H1 (cell line): ENCODE measurements around the gene HPRT1. TPM values are rescaled to one million over a fixed set of nuclear protein-coding genes. Genes with fewer than 3 reads are reported as not detected.
A peak's percentile ranks its signal among the peaks of the same experiment; 100 is the strongest.

Source experiments
- CTCF ChIA-PET: fragments of 300-600 bp; sonication (Branson Sonifier 250); formaldehyde crosslinking; loops from one replicate; lab custom pipeline; 2021; ENCODE audit not compliant: partially characterized antibody; lab: Charles Lee
- POLR2A ChIA-PET: fragments of 300-600 bp; sonication (Branson Sonifier 250); formaldehyde crosslinking; loops from one replicate; lab custom pipeline; 2021; ENCODE audit warnings: inconsistent platforms; ENCODE audit not compliant: partially characterized antibody; lab: Charles Lee
- DNase-seq, 2 experiments: peaks; one replicate each; pipeline versions ENCODE4 v3.0.0 to v3.0.0-alpha.2; 2010 to 2022; ENCODE audit warnings: low spot score in 2 of 2, low read depth in 1 of 2, mixed read lengths in 1 of 2
- FAIRE-seq: peaks from 2 replicates; lab custom pipeline; 2011; peaks lifted over from hg19 to GRCh38; lab: Jason Lieb, UNC
- H2AFZ ChIP-seq: 2 replicates; pipeline ENCODE4 v1.8.1; 2012; ENCODE audit warnings: low read length, inconsistent platforms
- H2AK5ac ChIP-seq: 2 replicates; pipeline ENCODE4 v1.6.1; 2013; ENCODE audit warnings: low read depth, low read length
- H2BK120ac ChIP-seq: replicated peaks from 2 replicates; pipeline ENCODE3; 2013; ENCODE audit warnings: low read depth, low read length, inconsistent platforms
- H2BK12ac ChIP-seq: 2 replicates; pipeline ENCODE4 v1.6.1; 2013; ENCODE audit warnings: low read depth, low read length
- H2BK15ac ChIP-seq: 2 replicates; pipeline ENCODE4 v1.6.1; 2013; ENCODE audit warnings: low read length
- H2BK20ac ChIP-seq: 2 replicates; pipeline ENCODE4 v1.6.1; 2013; ENCODE audit warnings: low read length
- H2BK5ac ChIP-seq: 2 replicates; pipeline ENCODE4 v1.6.1; 2013; ENCODE audit warnings: low read depth, low read length
- H3K14ac ChIP-seq: 2 replicates; pipeline ENCODE4 v1.6.1; 2013; ENCODE audit warnings: inconsistent platforms; ENCODE audit not compliant: insufficient read length
- H3K18ac ChIP-seq: 2 replicates; pipeline ENCODE4 v1.6.1; 2013; ENCODE audit warnings: low read length; ENCODE audit errors: extremely low read depth
- H3K23ac ChIP-seq: 2 replicates; pipeline ENCODE4 v1.6.1; 2013; ENCODE audit warnings: inconsistent platforms; ENCODE audit not compliant: insufficient read length
- H3K23me2 ChIP-seq: 2 replicates; pipeline ENCODE4 v1.6.1; 2013; ENCODE audit warnings: low read depth, low read length
- H3K27ac ChIP-seq: 2 replicates; pipeline ENCODE4 v1.6.1; 2011; ENCODE audit warnings: low read depth, low read length, inconsistent platforms
- H3K27me3 ChIP-seq, 4 experiments: replicated peaks in 1 of 4; 1 replicate in 1 of 4; 2 replicates in 3 of 4; pipeline versions ENCODE4 v1.6.1 to v1.8.1; 2011 to 2013; ENCODE audit warnings: low read length in 3 of 4, mild to moderate bottlenecking in 3 of 4, inconsistent platforms in 2 of 4, mixed read lengths in 2 of 4, moderate library complexity in 1 of 4; ENCODE audit not compliant: control insufficient read depth in 3 of 4, insufficient read depth in 3 of 4; ENCODE audit errors: extremely low read depth in 1 of 4
- H3K36me3 ChIP-seq, 4 experiments: 2 replicates each; pipeline versions ENCODE4 v1.6.1 to v1.8.1; 2011 to 2013; ENCODE audit warnings: mild to moderate bottlenecking in 4 of 4, low read length in 3 of 4, moderate library complexity in 2 of 4, control low read depth in 1 of 4, inconsistent platforms in 1 of 4; ENCODE audit not compliant: insufficient read depth in 4 of 4, control insufficient read depth in 2 of 4
- H3K4ac ChIP-seq: replicated peaks from 2 replicates; pipeline ENCODE3; 2013; ENCODE audit warnings: low read length, low read depth, mixed read lengths, inconsistent platforms; ENCODE audit not compliant: insufficient read length
- H3K4me1 ChIP-seq, 4 experiments: replicated peaks in 1 of 4; 1 replicate in 1 of 4; 2 replicates in 3 of 4; pipeline versions ENCODE4 v1.6.1 to v1.8.1; 2011 to 2013; ENCODE audit warnings: low read length in 3 of 4, inconsistent platforms in 2 of 4, mixed read lengths in 1 of 4; ENCODE audit not compliant: insufficient read depth in 4 of 4, control insufficient read depth in 3 of 4
- H3K4me2 ChIP-seq, 2 experiments: 2 replicates each; pipeline versions ENCODE4 v1.6.1 to v1.8.1; 2011 to 2013; ENCODE audit warnings: low read depth in 2 of 2, low read length in 2 of 2, control low read depth in 1 of 2, inconsistent platforms in 1 of 2, mild to moderate bottlenecking in 1 of 2; ENCODE audit not compliant: insufficient read depth in 1 of 2
- H3K4me3 ChIP-seq, 4 experiments: fragments of 200-600, 300-600 bp in 1 of 4; sonication (generic), shearing (Covaris generic), sonication (Bioruptor Twin) in 1 of 4; 2 replicates each; pipeline versions ENCODE4 v1.5.1 to v1.8.1; 2011 to 2016; ENCODE audit warnings: low read length in 4 of 4, low read depth in 3 of 4, control low read depth in 2 of 4, inconsistent platforms in 2 of 4, mild to moderate bottlenecking in 2 of 4, mixed read lengths in 1 of 4, moderate library complexity in 1 of 4; ENCODE audit not compliant: insufficient read depth in 2 of 4; ENCODE audit errors: extremely low read depth in 1 of 4
- H3K56ac ChIP-seq: replicated peaks from 2 replicates; pipeline ENCODE3; 2013; ENCODE audit warnings: low read depth, mild to moderate bottlenecking, mixed read lengths, low read length, inconsistent platforms; ENCODE audit not compliant: insufficient read length
- H3K79me1 ChIP-seq: 2 replicates; pipeline ENCODE4 v1.6.1; 2013; ENCODE audit warnings: low read depth, low read length, control low read depth
- H3K79me2 ChIP-seq, 2 experiments: 2 replicates each; pipeline versions ENCODE4 v1.6.1 to v1.8.1; 2012 to 2013; ENCODE audit warnings: low read length in 2 of 2, mild to moderate bottlenecking in 2 of 2, inconsistent platforms in 1 of 2; ENCODE audit not compliant: insufficient read depth in 2 of 2, control insufficient read depth in 1 of 2
- H3K9ac ChIP-seq, 4 experiments: replicated peaks in 1 of 4; 1 replicate in 1 of 4; 2 replicates in 3 of 4; pipeline versions ENCODE4 v1.6.1 to v1.8.1; 2011 to 2013; ENCODE audit warnings: low read depth in 3 of 4, low read length in 3 of 4, control low read depth in 2 of 4, mild to moderate bottlenecking in 2 of 4, moderate library complexity in 2 of 4, inconsistent platforms in 1 of 4; ENCODE audit errors: extremely low read depth in 1 of 4
- H3K9me3 ChIP-seq, 2 experiments: 2 replicates each; pipeline versions ENCODE4 v1.6.1 to v1.8.1; 2012 to 2013; ENCODE audit warnings: mild to moderate bottlenecking in 2 of 2, moderate library complexity in 2 of 2, control low read depth in 1 of 2, inconsistent platforms in 1 of 2, low read depth in 1 of 2, low read length in 1 of 2, mixed read lengths in 1 of 2; ENCODE audit not compliant: insufficient read depth in 2 of 2
- H4K20me1 ChIP-seq, 2 experiments: replicated peaks in 1 of 2; 2 replicates each; pipeline versions ENCODE3 to v1.8.1; 2011 to 2013; ENCODE audit warnings: inconsistent platforms in 2 of 2, low read length in 2 of 2, mild to moderate bottlenecking in 1 of 2; ENCODE audit not compliant: insufficient read depth in 2 of 2, control insufficient read depth in 1 of 2
- H4K5ac ChIP-seq: 2 replicates; pipeline ENCODE4 v1.6.1; 2013; ENCODE audit warnings: low read length, low read depth, mixed read lengths, inconsistent platforms; ENCODE audit not compliant: insufficient read length
- H4K8ac ChIP-seq: 2 replicates; pipeline ENCODE4 v1.8.0; 2013; ENCODE audit warnings: mild to moderate bottlenecking, moderate library complexity, low read length, inconsistent platforms; ENCODE audit not compliant: insufficient read depth; ENCODE audit errors: extremely low read depth
- H4K91ac ChIP-seq: replicated peaks from 2 replicates; pipeline ENCODE3; 2013; ENCODE audit warnings: low read length, mixed read lengths, inconsistent platforms; ENCODE audit not compliant: insufficient read length
- BCL11A ChIP-seq, 2 experiments: IDR thresholded peaks; one replicate each; pipeline ENCODE4 v1.6.1; 2011; ENCODE audit warnings: low read depth in 2 of 2, low read length in 2 of 2, mild to moderate bottlenecking in 2 of 2
- BRCA1 ChIP-seq: IDR thresholded peaks from 2 replicates; pipeline ENCODE4 v1.6.1; 2012; ENCODE audit warnings: low read depth, low read length, improper control_type of control experiment
- CBX8 ChIP-seq: fragments of 300-800, 300-1000 bp; sonication (generic); IDR thresholded peaks from 2 replicates; pipeline ENCODE4 v1.7.1; 2016; ENCODE audit warnings: low read depth, low read length, borderline replicate concordance
- CTBP2 ChIP-seq: IDR thresholded peaks from 2 replicates; pipeline ENCODE4 v1.7.0; 2011; ENCODE audit warnings: borderline replicate concordance, mild to moderate bottlenecking, moderate library complexity, mixed read lengths, low read length; ENCODE audit not compliant: insufficient read depth, insufficient read length
- HDAC6 ChIP-seq: IDR thresholded peaks from one replicate; pipeline ENCODE4 v1.7.1; 2012; ENCODE audit warnings: low read depth, mild to moderate bottlenecking, inconsistent platforms, low read length, moderate library complexity
- SP1 ChIP-seq: IDR thresholded peaks from 2 replicates; pipeline ENCODE4 v1.6.1; 2011; ENCODE audit warnings: low read depth, low read length
- TEAD4 ChIP-seq: IDR thresholded peaks from 2 replicates; pipeline ENCODE4 v1.6.1; 2012; ENCODE audit warnings: low read depth, low read length, inconsistent platforms, mixed read lengths
- WGBS, 2 experiments: shearing (Covaris generic) in 1 of 2; methylation state at CpG; one replicate each; pipeline versions ENCODE4 v1.1.6 to v1.1.7; 2013 to 2015; ENCODE audit warnings: low lambda C conversion rate in 2 of 2, mixed read lengths in 2 of 2, inconsistent platforms in 1 of 2, low coverage in 1 of 2, missing lambda C conversion rate in 1 of 2; ENCODE audit not compliant: insufficient replicate concordance in 2 of 2, insufficient coverage in 1 of 2, insufficient read length in 1 of 2; ENCODE audit errors: extremely low coverage in 1 of 2, missing lambda C conversion rate in 1 of 2; 5-methylcytosine and 5-hydroxymethylcytosine counted together
- polyA plus RNA-seq, 7 experiments: library from polyadenylated mRNA; depleted of rRNA in 3 of 7; stranded (reverse) in 5 of 7; unstranded in 2 of 7; fragments of >200 nt in 5 of 7; fragments of 200-250 nt in 2 of 7; gene quantifications; 1 replicate in 5 of 7; 2 replicates in 1 of 7; 4 replicates in 1 of 7; pipeline versions ENCODE4 v1.2.1 to v1.2.3, GENCODE V29; 2011 to 2013; ENCODE audit warnings: missing spikeins in 2 of 7, mixed read lengths in 2 of 7
- total RNA-seq: library from RNA; stranded (reverse); fragmentation: NEBNext Ultra II Directional; extraction: Animal tissue kit (Norgen Biotek cat#: 25700); gene quantifications from 2 replicates; pipeline ENCODE4 v1.2.1, GENCODE V29; 2021

The HPRT1 gene
- total and polyA plus RNA-seq, 2 of the 8 experiments (the other 6 are each of a cell fraction or from before 2014, with no cell fraction given): 16.9 to 49.5 TPM

DNA sequence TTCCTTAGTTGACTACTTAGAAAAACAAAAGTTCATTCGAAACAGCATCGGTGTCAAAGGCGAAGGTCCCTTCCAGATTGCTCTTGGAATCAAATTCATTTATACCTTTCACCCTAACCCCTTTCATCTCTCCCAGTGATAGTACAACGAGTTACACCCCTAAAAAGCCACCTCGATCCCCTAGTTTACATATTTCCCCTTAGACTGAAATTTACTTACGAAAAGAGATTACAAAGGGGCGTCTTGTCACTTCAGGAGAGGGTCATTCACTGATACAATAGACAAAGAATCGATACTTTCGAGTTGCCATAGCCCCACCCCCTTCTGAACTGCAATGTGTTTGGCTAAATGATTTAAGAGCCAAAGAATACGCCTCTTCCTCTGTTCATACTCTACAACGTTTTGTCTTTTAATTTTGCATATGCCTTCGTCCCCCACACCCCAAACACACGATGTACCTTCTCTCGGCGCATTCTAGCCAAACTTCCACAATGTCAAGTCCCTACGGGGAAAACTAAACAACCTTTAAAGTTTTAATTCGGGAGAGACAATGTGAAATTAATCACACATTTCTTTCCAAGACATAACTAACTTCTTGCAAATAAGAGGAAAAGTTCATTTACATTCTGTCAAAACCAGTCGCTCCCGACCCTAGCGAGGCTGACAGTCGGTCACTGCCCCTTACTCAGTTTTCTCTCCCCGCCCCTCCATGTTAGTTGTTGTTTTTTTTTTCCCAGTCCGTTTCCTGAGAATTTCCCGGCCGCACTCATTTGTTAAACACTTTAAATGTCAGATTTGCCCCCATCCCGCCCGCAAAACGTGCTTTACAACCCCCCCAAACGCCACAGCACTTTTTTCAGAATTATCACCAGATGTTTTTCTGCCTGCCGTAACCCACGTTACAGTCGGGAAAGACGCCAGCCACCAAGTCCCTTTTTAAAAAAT lies 88.6 kb downstream of the HPRT1 start:
- H3K4me2 ChIP-seq: peak overlapping the region; percentile 84 to 93

More for the DNA sequence above, 88.6 kb downstream of the HPRT1 start:
- Histone ChIP-seq H3K9ac (peak overlapping the region in 2 of 4 experiments; percentile 43 to 80; a peak in 3 of 7 replicates), H3K4me1 (peaks cover 0 to 22% (median 10%) of the 10 kb centered on the region in 4 experiments; a peak in 6 of 7 replicates), H3K23ac (no peak overlapping the region), H3K36me3 (no peaks in the 10 kb centered on the region), H3K56ac (peak overlapping the region; percentile 30), H2BK12ac (no peak overlapping the region), H3K4me3 (peak overlapping the region; percentile 42 to 70 (median 54)), H3K9me3 (no peaks in the 10 kb centered on the region), H4K8ac (peak overlapping the region; percentile 68; the same call in 1 of the 2 replicates), H4K91ac (no peak overlapping the region), H2BK120ac (no peak overlapping the region), H3K27me3 (peaks cover 20 to 58% (median 48%) of the 10 kb centered on the region in 4 experiments), H3K18ac (no peak overlapping the region), H3K27ac (no peak overlapping the region), H2AK5ac (no peak overlapping the region), H2BK5ac (no peak overlapping the region), H3K4ac (no peak overlapping the region), H2BK15ac (no peak overlapping the region), H3K79me1 (no peaks in the 10 kb centered on the region), H4K20me1 (no peaks in the 10 kb centered on the region), H3K23me2 (peaks cover 15% of the 10 kb centered on the region; the same call in 1 of the 2 replicates), H3K14ac (no peak overlapping the region), H4K5ac (no peak overlapping the region), H2AFZ (no peak overlapping the region), H2BK20ac (no peak overlapping the region), H3K79me2 (no peaks in the 10 kb centered on the region)
- DNase-seq (no peak), FAIRE-seq (peak; percentile 28)
- 3% methylated on average over 28 of the region's 33 CpGs; no CpG with 5 or more reads in 1 of the 2 experiments for WGBS, 2 experiments
- ChIA-PET CTCF (no interaction called here), POLR2A (no interaction called here)
- no peak for TF ChIP-seq CTBP2
- no peak for TF ChIP-seq BCL11A (IDR thresholded peaks at IDR 0.05; ENCODE audit: low read depth in 2 of 2, low read length in 2 of 2)
- no peak for TF ChIP-seq TEAD4
- TF ChIP-seq HDAC6: no peak
- no peak for TF ChIP-seq BRCA1
- TF ChIP-seq SP1: 0 out of 2 replicates have a peak, but pooled peaks have one; percentile 24
- TF ChIP-seq CBX8: peak; percentile 50; the same call in 1 of the 2 replicates
